ENCODE results near the gene DUSP11. TPM values are rescaled to one million over a fixed set of nuclear protein-coding genes. Genes with fewer than 3 reads are reported as not detected.
A peak's percentile ranks its signal among the peaks of the same experiment; 100 is the strongest.

DUSP11 gene
- total RNA-seq, 1 experiment from 2014 or later = 22.9 TPM

DNA sequence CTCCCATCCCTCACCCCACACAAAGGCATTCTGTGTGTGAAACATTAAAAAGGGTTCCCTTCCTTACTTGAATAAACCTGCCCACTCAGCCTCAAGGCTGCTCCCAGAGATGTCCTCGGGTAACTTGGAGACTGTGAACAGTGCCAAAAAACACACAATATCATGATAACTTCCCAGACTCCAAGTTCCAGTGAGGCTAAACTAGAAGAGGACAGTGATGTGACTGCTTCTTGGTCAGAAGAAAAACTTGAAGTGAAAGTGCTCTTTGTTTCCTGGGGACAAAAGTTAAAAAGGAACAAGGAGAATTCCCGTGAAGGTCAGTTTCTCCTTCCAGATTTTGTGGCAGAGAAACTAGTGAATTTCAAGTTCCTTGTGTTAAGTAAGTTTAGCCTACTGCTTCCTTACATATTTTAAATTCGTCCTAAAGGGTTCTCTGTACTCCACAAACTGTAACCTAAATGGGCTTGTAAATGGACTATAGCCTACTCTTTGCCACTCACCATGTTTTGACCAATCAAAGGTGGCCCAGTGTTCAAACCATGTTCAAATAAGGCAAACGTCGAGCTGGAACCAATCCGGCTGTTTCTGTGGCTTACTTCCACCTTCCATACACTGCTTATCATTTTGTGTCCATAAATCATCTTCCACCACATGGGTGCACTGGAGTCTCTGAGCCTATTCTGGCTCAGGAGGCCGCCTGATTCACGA is 63.2 kb downstream of the DUSP11 start (continued):
- TF ChIP-seq TCF7L2 (IDR thresholded peaks at IDR 0.05; ENCODE audit: borderline replicate concordance, extremely low read depth, insufficient read depth, insufficient read length) = no peak
- TF ChIP-seq RAD21 (IDR thresholded peaks at IDR 0.05; ENCODE audit: low read depth) = no peak

DNA sequence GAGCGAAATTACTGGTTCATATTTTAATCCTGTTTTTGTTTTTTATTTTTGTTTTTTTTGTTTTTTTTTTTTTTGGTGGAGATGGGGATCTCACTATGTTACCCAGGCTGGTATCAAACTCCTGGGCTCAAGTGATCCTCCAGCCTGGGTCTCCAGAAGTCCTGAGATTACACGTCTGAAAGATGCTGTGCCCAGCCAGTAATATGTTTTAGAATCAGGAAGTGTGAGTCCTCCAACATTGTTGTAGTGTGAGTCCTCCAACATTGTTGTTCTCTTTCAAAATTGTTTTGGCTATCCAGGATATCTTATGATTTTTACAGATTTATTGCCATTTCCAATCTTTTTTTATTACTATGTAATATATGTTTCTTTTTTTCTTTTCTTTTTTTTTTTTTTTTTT is 65.8 kb downstream of the DUSP11 start:
- no TSS peak for BruUV-seq (replicated peaks)
- Histone ChIP-seq H3K4me3 (replicated peaks in 1 of 2; ENCODE audit: low read depth in 1 of 2, low read length in 2 of 2) (no peak overlapping the region), H3K4me1 (ENCODE audit: control insufficient read depth in 1 of 2, insufficient read depth in 2 of 2, low read length in 2 of 2) (no peaks in the 10 kb centered on the region), H3K36me3 (ENCODE audit: control insufficient read depth in 1 of 2, insufficient read depth in 2 of 2, low read length in 2 of 2) (no peaks in the 10 kb centered on the region), H3K27ac (ENCODE audit: low read depth, low read length) (no peak overlapping the region), H3K27me3 (ENCODE audit: insufficient read depth, low read length) (peaks cover 5% of the 10 kb centered on the region; the same call in 1 of the 2 replicates), H2AFZ (ENCODE audit: low read depth, low read length, poor library complexity, severe bottlenecking) (no peak overlapping the region), H3K9me2 (ENCODE audit: insufficient read depth) (no peaks in the 10 kb centered on the region), H4K20me1 (ENCODE audit: insufficient read depth) (no peaks in the 10 kb centered on the region), H3K79me2 (ENCODE audit: insufficient read depth, low read length) (no peaks in the 10 kb centered on the region), H3K9me3 (ENCODE audit: control insufficient read depth in 1 of 2, insufficient read depth in 1 of 2, low read depth in 1 of 2, low read length in 2 of 2) (no peaks in the 10 kb centered on the region), H3K9ac (ENCODE audit: low read length) (no peak overlapping the region), H3K4me2 (ENCODE audit: low read length) (no peak overlapping the region)
- intact Hi-C loops (cut with micrococcal nuclease) = no loop called here
- RAD21 ChIA-PET (ENCODE audit: low non-redundant PET in 1 of 2, low total read pairs in 2 of 2, uncharacterized antibody in 2 of 2, unreplicated experiment in 2 of 2) = no interaction called here
- POLR2A ChIA-PET = no interaction called here
- ATAC-seq (no peak), DNase-seq (ENCODE audit: low read depth, low spot score) (no peak)
- CTCF ChIA-PET = no interaction called here
- TF ChIP-seq EZH2phosphoT487 (IDR thresholded peaks at IDR 0.05; ENCODE audit: borderline replicate concordance) = no peak
- TF ChIP-seq, protein P1, sequence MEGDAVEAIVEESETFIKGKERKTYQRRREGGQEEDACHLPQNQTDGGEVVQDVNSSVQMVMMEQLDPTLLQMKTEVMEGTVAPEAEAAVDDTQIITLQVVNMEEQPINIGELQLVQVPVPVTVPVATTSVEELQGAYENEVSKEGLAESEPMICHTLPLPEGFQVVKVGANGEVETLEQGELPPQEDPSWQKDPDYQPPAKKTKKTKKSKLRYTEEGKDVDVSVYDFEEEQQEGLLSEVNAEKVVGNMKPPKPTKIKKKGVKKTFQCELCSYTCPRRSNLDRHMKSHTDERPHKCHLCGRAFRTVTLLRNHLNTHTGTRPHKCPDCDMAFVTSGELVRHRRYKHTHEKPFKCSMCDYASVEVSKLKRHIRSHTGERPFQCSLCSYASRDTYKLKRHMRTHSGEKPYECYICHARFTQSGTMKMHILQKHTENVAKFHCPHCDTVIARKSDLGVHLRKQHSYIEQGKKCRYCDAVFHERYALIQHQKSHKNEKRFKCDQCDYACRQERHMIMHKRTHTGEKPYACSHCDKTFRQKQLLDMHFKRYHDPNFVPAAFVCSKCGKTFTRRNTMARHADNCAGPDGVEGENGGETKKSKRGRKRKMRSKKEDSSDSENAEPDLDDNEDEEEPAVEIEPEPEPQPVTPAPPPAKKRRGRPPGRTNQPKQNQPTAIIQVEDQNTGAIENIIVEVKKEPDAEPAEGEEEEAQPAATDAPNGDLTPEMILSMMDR (IDR thresholded peaks at IDR 0.05 in 2 of 3, conservative IDR thresholded peaks at IDR 0.05 in 1 of 3; ENCODE audit: borderline replicate concordance in 1 of 3, insufficient read depth in 1 of 3, low read depth in 2 of 3, low read length in 2 of 3) = no peak
- TF ChIP-seq SP1 (IDR thresholded peaks at IDR 0.05; ENCODE audit: low read depth) = no peak
- TF ChIP-seq POLR2AphosphoS5 (IDR thresholded peaks at IDR 0.05; ENCODE audit: low read depth, low read length) = no peak
- no peak for TF ChIP-seq ZFX (IDR thresholded peaks at IDR 0.05)
- no peak for TF ChIP-seq RAD21 (IDR thresholded peaks at IDR 0.05; ENCODE audit: low read depth)
- TF ChIP-seq ZNF274 (IDR thresholded peaks at IDR 0.05; ENCODE audit: low read depth, low read length) = peak; percentile 32; the same call in 1 of the 2 replicates

Other genes with a start within 250 kb of the DUSP11 start
- gene NAT8, start 137.7 kb downstream of the DUSP11 start, total RNA-seq (2021; ENCODE audit: unreplicated experiment) = not detected
- gene TPRKB, start 42.8 kb downstream of the DUSP11 start, total RNA-seq (2021; ENCODE audit: unreplicated experiment) = 42.5 TPM
- 1.5 TPM for gene C2orf78, start 4.1 kb upstream of the DUSP11 start, total RNA-seq (2021; ENCODE audit: unreplicated experiment)
- gene STAMBP, start 48.9 kb upstream of the DUSP11 start, total RNA-seq (2021; ENCODE audit: unreplicated experiment) = 45.2 TPM
- 0.89 TPM for gene ACTG2, start 112.9 kb upstream of the DUSP11 start, total RNA-seq (2021; ENCODE audit: unreplicated experiment)
- 100 TPM for gene DGUOK, start 146.8 kb upstream of the DUSP11 start, total RNA-seq (2021; ENCODE audit: unreplicated experiment)
- gene TET3, start 204.8 kb upstream of the DUSP11 start, total RNA-seq (2021; ENCODE audit: unreplicated experiment) = 15.4 TPM

Data from HCT116 (cell line).